IPS-NIHi11 (cell line): ENCODE data around the gene CHST12.
"Not testable (repeated sequence)": the region's sequence is repeated elsewhere in the genome, so short reads cannot be mapped to it uniquely, and the experiment has no call there.

Experiments
- DNase-seq: peaks from one replicate; pipeline ENCODE4 v3.0.0; 2012; ENCODE audit warnings: mixed read lengths, low spot score

CHST12 gene

DNA sequence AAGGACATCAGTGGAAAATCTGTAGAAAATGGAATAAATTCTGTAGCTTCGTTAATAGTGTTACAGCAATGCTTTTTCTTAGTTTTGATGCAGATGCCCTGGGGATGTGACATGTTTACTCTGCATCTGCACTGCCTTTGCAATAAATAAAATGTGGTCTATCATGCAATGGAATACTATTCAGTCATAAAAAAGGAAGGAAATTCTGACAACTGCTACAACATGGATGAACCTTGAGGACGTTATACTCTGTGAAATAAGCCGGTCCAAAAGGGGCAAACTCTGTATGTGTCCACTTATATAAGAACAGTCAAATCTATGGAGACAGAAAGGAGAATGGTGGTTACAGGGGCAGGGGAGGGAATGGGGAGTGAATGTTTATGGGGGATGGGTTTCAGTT lies 59.3 kb downstream of the CHST12 start:
- no peak for DNase-seq

- DNase-seq, result peak; percentile 14
Measured at GRCh38 chr7:2465928-2466327, 62.5 kb downstream of the CHST12 start.

DNA sequence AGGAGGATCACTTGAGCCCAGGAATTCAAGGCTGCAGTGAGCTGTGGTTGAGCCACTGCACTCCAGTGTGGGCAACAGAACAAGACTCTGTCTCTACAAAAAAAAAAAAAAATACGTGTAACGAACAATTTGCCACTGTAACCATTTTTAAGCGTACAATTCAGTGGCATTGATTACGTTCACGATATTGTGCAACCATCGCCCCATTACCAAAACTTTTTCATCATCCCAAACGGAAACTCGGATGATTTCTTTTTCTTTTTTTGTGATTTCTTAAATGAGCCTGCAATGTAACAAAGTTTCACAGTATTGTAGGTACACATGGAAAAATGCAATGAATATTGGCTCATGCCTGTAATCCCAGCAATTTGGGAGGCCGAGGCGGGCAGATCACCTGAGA lies 63.3 kb downstream of the CHST12 start:
- no peak for DNase-seq

DNA sequence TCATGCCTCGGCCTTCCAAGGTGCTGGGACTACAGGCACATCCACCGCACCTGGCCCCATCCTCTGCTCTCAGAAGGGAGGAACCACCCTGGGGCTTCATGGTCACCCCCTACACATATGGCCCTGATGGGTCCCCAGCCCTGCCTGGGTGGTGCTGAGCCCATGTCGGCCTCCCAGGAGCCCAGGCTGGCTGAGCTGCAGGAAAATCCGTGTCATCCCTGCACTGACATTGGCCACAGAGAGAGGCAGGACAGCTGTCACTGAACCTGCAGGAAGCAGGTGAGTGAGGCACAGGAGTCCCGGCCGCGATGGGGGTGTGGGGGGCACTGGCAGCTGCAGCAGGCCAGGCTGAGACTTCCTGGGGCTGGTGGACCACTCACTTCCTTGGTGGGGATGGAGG lies 64.8 kb downstream of the CHST12 start:
- DNase-seq, result no peak

GRCh38 chr7:2469460-2470203 lies 66.2 kb downstream of the CHST12 start:
- DNase-seq, result not testable (repeated sequence)

GRCh38 chr7:2470204-2471021 lies 67.0 kb downstream of the CHST12 start:
- peak; percentile 13 for DNase-seq

- no peak for DNase-seq
Measured at GRCh38 chr7:2471022-2471329, 67.6 kb downstream of the CHST12 start.

- DNase-seq, result peak; percentile 73
Measured at GRCh38 chr7:2471396-2471795, 68.0 kb downstream of the CHST12 start.

DNA sequence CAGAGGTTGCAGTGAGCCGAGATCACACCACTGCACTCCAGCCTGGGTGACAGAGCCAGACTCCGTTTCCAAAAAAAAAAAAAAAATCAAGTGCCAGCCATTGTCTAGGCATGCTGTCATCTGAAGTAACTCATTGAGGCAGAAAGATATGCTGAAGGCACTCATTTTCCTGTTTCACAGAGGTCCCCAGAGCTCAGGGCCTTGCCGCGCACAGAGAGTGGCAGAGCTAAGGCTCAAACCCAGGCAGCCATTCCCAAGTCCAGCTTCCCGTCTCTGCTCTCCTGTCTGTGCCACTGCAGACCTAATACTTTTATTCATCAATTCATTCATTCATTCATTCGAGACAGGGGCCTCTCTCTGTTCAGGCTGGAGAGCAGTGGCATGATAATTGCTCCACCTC lies 69.3 kb downstream of the CHST12 start:
- DNase-seq, result no peak

GRCh38 chr7:2473496-2474180 lies 70.2 kb downstream of the CHST12 start:
- no peak for DNase-seq

DNA sequence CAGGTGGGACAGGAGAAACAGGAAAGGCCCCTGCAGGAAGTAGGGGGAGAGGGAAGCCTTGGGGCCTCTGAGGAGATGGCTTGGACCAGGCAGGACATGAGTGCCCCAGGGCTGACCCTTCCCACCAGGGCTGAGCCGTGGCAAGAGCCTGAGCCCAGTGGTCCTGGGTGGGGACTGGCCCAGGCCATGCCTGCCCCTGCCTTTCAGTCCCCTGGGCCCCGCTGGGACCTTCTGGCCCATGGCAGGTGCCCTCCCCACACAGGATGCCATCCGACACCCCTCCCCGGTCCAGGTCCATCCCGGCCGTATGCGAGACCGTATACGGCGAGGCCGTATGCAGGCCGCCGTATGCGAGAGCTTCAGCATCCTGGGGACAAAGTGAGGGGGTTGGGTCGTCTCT lies 70.8 kb downstream of the CHST12 start:
- peak; percentile 39 for DNase-seq

DNA sequence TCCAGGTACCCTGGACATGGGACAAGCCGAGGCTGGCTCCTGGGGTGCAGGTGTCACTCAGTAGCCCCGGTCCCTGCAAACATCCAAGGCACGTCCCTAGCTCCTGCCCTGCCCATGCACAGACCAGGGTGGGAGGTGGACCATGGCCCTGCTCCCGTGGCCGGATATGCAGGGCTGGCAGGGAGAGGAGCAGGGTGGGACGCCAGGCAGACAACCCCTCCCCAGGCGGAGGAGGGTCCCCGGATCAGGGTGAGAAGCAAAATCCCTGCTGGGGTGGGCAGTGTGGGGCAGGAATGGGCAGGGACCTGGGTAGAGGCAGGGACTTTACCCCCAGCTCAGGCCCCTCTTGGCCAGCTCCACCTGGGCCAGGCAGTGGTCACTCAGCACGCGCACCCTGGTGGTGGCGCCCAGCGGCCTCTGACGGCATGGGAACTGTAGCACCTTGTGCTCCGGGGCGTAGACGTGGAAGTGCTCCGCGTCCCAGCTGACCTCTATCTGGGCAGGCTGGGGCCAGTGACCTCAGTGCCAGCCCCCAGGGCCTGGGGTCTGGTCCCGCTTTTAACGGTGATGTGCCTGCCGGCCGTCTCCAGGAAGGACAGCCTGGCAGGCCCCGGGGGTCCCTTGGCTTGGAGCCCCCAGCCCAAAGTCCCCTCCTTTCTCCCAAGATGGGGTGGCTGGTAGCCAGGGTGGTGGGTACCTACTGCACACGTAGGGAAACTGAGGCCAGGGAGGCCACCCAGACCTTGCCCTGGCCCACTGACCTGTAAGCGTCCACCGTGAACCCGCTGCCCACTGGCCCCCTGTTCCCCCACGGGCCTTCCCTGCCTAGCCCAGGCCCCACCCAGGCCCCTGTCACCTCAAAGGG lies 71.6 kb downstream of the CHST12 start:
- peak; percentile 33 for DNase-seq

- peak; percentile 7 for DNase-seq
Measured at GRCh38 chr7:2475678-2476015, 72.2 kb downstream of the CHST12 start.

GRCh38 chr7:2476298-2476697 lies 72.9 kb downstream of the CHST12 start, which contains the start of gene GRIFIN:
GRIFIN (minus strand) TSS chr7:2476398; CDS start chr7:2476383, 15 bp downstream.
- peak; percentile 14 for DNase-seq

DNA sequence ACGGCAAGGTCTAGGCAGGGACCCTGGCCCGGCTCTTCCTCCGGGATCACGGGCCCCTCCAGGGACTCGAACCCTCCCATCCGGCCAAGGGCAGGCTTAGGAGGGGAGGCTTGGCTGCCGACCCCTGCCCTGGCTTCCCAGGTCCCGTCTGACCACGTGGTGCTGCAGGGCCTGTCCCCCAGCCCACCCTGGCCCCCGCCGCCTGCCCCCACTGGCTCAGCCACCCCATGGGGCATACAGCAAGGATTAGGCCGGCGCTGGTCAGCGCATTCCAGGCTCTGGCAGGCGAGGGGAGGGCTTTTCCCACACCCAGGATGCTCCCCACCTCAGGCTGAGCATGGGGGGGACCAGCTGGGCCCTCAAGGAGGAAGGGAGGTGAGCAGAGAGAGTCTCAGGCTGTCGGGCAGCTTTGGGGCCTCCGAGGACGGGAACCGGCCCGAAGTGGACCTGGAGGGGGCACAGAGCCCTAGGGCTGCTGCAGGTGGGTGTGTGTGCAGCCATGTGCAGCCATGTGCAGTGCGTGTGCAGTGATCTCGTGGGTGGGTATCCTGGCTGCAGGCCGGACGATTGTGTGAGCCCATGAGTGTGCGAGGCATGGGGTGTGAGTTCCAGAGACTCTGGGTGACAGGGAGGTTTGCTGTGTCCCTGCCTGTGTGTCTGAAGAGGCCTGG lies 73.5 kb downstream of the CHST12 start:
- DNase-seq, result peak; percentile 35

DNA sequence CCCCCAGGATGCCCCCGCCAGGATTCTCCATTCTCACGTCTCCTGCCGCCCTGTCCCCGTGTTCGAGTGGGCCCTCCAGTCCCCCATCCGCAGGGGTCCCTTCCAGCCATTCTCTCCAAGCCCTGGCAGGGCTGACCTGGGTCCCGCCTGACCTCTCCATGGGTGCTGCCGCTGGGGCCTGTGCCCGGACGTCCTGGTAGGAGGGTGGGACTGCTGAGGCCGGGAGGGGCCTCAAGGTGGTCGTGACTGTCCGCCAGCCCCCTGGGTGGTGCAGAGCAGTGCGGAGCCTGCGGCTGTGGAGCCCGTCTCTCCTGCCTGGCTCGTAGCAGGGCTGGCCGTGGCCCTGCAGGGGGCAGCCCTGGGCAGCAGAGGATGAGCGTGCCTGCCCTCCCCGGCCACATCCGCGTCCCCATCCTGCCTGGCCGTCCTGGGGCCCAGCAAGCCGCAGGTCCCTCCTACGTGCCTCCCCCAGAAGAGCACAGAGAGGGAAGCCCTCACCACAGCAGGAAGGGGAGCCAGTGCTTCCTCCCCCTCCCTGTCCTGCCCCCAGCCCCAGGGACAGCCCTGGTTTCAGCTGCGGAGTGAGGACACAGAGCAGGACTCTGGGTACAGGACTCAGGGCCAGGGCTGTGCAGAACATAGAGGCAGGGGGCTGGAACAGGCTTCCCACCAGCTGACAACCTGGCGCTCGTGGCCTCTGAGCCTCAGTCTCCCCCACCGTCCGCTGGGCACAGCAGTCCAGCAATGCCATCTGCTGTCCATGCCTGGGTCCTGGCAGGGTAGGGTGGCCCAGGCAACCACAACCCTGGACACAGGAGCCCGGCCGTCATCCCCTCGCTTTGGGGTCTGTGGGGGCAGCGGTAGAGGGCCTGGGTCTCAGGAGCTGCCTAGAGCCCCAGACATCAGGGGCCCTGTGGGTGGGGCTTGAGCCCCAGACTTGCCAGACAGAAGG lies 74.3 kb downstream of the CHST12 start:
- peak; percentile 96 for DNase-seq

DNA sequence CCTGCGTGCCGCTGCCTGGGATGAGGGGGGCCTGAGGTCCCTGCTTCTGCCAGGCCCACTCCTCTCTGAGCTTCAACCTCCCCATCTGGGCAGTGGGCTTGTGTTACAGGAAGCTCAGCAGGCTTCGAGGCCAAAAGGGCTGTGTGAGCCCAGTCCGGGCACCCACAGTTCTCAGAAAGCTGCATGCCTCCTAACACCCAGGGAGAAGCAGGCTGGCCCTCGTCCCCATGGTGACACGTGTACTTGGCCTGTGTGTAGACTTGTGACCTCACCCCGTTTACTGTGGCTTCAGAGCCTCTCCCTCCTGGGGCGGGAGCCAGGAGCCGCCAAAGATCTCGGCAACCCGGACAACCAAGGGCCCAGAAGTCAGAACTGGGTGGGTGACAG lies 75.0 kb downstream of the CHST12 start:
- DNase-seq, result peak; percentile 56

GRCh38 chr7:2478800-2479199 lies 75.4 kb downstream of the CHST12 start:
- DNase-seq, result no peak

DNA sequence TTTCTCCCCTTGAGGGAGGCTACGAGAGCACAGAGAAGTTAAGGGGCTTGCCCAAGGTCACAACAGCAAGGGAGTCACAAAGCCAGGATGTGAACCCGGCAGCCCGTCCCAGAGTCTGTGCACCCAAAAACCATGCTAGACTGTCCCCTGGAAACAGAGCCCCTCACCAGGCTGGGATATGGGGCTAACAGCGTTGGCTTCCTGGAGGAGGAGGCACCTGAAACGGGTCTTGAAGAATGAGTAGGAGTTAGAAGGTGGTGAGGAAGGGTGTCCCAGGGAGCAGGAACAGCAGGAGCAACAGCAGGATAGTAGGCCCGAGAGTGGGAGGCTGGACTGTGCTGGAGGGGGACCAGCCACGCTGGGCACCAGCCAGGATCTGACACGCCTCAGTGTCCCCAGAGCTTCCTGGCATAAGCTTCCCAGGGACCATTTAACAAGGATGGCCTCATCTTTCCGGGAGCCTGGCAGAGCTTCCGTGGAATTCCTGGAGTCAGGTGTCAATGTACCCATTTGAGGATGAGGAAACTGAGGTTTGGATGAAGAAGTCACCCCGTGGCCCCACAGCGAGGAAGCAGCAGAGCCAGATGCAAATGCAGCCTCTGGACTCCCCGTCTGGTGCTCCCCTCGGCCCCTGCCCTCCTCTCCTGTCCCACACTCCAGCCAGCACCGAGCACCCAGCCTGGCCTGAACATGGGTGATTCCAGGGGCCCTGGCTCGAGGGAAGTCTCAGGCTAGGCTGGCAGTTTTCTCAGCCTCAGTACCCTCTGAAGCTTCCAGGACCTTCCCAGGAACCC lies 76.1 kb downstream of the CHST12 start:
- DNase-seq, result no peak

- DNase-seq, result no peak
Measured at GRCh38 chr7:2480070-2480408, 76.6 kb downstream of the CHST12 start.
